ENCODE measurements around the gene PLEKHA5. TPM values are rescaled to one million over a fixed set of nuclear protein-coding genes. Genes with fewer than 3 reads are reported as not detected.
"Not testable (repeated sequence)": the region's sequence is repeated elsewhere in the genome, so short reads cannot be mapped to it uniquely, and the experiment has no call there.

PLEKHA5 gene
- total RNA-seq, 1 donor: 40.7 TPM

DNA sequence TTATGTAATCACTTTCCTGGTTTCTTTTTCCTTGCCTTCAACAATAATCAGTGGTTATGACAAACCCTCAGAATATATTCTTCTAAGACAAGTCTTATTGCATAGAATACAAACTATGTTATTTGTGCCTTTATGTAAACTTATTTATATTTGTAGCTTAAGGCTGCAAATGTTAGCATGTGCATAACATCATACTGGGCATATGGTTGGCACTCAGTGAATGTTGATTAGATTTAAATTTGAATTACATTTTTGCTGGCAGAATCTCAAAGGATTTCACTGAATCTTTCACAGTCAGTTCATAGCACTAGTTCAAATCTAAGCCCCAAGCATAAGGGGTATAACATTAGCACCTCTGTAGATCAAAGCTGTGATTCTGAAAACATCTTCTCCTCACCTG lies 196.6 kb downstream of the PLEKHA5 start:
- DNase-seq (ENCODE audit: low read depth): no peak
- H3K4me3 ChIP-seq (ENCODE audit: low read depth, low read length): no peak overlapping the region
- TF ChIP-seq, protein P1, sequence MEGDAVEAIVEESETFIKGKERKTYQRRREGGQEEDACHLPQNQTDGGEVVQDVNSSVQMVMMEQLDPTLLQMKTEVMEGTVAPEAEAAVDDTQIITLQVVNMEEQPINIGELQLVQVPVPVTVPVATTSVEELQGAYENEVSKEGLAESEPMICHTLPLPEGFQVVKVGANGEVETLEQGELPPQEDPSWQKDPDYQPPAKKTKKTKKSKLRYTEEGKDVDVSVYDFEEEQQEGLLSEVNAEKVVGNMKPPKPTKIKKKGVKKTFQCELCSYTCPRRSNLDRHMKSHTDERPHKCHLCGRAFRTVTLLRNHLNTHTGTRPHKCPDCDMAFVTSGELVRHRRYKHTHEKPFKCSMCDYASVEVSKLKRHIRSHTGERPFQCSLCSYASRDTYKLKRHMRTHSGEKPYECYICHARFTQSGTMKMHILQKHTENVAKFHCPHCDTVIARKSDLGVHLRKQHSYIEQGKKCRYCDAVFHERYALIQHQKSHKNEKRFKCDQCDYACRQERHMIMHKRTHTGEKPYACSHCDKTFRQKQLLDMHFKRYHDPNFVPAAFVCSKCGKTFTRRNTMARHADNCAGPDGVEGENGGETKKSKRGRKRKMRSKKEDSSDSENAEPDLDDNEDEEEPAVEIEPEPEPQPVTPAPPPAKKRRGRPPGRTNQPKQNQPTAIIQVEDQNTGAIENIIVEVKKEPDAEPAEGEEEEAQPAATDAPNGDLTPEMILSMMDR (IDR thresholded peaks at IDR 0.05; ENCODE audit: insufficient read depth, low read length): no peak

DNA sequence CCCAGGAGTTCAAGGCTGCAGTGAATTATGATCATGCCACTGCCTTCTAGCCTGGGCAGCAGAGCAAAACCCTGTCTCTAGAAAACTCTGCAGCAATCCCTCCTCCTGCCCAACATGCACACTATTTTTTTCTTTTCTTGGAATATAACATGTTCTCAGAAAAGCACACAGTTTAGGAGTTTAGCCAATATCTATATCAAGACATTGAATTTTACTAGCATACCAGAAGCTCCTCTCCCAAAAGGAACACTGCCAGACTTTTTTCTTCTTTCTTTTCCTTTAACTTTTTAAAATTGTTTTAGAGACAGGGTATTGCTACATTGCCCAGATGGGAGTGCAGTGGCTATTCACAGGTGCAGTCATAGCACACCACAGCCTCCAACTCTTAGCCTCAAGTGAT lies 202.7 kb downstream of the PLEKHA5 start:
- no peak overlapping the region for H3K4me3 ChIP-seq (ENCODE audit: low read depth, low read length)
- TF ChIP-seq, protein P1 (IDR thresholded peaks at IDR 0.05; ENCODE audit: insufficient read depth, low read length): no peak
- no peak for DNase-seq (ENCODE audit: low read depth)

DNA sequence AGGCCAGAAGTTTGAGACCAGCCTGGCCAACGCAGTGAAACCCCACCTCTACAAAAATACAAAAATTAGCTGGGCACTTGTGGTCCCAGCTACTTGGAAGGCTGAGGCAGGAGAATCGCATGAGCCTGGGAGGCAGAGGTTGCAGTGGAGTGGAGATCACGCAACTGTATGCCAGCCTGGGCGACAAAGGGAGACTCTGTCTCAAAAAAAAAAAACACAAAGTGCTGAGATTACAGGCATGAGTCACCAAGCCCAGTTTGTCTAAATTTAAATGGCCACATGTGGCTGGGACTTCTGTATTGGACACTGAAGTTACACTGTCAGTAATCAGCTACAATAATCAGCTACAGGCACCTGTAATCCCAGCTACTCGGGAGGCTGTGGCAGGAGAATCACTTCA lies 208.9 kb downstream of the PLEKHA5 start:
- TF ChIP-seq, protein P1 (IDR thresholded peaks at IDR 0.05; ENCODE audit: insufficient read depth, low read length): no peak
- DNase-seq (ENCODE audit: low read depth): no peak
- H3K4me3 ChIP-seq (ENCODE audit: low read depth, low read length): no peak overlapping the region

DNA sequence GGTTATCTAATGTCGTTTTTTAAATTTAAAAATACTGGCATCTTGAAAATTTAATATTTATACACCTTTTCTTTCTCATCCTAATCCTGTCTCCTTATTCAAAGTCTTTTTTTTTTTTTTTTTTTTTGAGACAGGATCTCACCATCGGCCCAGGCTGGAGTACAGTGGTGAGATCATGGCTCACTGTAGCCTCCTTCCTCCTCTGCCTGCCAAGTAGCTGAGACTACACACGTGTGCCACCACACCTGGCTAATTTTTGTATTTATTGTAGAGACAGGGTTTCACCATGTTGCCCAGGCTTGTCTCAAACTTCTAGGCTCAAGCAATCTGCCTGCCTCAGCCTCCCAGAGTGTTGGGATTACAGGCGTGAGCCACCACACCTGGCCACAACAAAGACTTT lies 221.3 kb downstream of the PLEKHA5 start:
- not testable (repeated sequence) for H3K4me3 ChIP-seq (ENCODE audit: low read depth, low read length); DNase-seq (ENCODE audit: low read depth)

DNA sequence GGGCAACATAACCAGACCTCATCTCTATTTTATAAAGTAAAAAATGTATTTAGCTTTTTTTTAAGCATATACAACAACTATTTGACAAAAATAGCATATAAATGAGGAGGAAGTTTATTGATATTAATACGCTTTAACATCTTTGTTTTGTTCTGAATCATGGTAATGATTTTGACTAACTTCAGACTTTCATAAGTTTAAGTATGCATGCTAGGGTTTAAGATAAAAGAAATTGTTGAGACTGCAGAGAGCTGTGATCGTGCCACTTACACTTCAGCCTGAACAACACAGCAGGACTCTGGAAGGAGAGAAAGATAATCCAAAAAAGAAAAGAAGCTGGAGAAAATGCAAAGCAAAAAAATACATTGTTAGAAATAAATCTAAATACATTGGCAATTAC lies 221.8 kb downstream of the PLEKHA5 start:
- TF ChIP-seq, protein P1 (IDR thresholded peaks at IDR 0.05; ENCODE audit: insufficient read depth, low read length): no peak
- no peak overlapping the region for H3K4me3 ChIP-seq (ENCODE audit: low read depth, low read length)
- no peak for DNase-seq (ENCODE audit: low read depth)

DNA sequence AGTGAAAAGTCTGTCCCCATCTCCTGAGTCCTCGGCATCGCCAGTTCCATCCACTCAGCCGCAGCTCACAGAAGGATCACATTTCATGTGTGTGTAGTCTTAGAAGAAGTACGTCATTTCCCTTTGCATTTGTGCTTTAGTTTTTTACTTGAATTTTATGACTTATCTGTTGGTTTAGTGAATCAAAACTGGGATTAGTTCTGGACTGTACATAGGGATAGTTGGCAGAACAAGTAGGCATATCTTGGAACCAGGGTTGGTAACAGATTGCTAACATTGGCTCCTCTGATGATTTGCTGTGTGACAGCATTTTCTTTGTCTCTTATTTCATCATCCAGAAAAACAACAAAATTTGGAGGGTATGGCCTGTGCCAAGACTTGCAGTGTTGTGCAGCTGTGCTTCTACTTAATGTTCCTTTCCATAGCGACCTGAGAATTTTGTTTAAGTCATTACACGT lies 240.2 kb downstream of the PLEKHA5 start:
- peak; percentile 80 for DNase-seq (ENCODE audit: low read depth)
- TF ChIP-seq, protein P1 (IDR thresholded peaks at IDR 0.05; ENCODE audit: insufficient read depth, low read length): no peak
- H3K4me3 ChIP-seq (ENCODE audit: low read depth, low read length): no peak overlapping the region

DNA sequence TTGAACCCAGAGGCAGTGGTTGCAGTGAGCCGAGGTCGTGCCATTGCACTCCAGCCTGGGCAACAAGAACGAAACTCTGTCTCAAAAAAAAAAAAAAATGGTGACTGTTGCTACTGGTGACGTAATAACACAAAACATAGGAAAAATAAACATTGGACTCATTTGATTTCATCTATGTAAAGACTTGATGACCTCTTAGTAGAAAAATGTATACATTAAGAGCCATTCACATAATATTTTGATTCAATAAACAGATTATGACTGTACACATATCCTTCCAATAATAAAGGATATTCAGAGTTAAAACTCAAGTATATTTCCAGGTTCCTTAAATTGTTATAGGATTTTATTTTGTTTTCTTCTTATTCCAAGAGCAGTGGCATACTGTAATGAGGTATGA lies 244.1 kb downstream of the PLEKHA5 start:
- H3K4me3 ChIP-seq (ENCODE audit: low read depth, low read length): no peak overlapping the region
- DNase-seq (ENCODE audit: low read depth): no peak
- TF ChIP-seq, protein P1 (IDR thresholded peaks at IDR 0.05; ENCODE audit: insufficient read depth, low read length): no peak

Data from fibroblast of the aortic adventitia (primary cell).